Central memory CD4-positive, alpha-beta T cell (primary cell): ENCODE data around the gene CENPA.

Source experiments
- DNase-seq: peaks from one replicate; pipeline ENCODE4 v3.0.0; 2022

Gene CENPA

GRCh38 chr2:26763019-26763418 is 22.8 kb upstream of the CENPA start:
- no peak for DNase-seq

DNA sequence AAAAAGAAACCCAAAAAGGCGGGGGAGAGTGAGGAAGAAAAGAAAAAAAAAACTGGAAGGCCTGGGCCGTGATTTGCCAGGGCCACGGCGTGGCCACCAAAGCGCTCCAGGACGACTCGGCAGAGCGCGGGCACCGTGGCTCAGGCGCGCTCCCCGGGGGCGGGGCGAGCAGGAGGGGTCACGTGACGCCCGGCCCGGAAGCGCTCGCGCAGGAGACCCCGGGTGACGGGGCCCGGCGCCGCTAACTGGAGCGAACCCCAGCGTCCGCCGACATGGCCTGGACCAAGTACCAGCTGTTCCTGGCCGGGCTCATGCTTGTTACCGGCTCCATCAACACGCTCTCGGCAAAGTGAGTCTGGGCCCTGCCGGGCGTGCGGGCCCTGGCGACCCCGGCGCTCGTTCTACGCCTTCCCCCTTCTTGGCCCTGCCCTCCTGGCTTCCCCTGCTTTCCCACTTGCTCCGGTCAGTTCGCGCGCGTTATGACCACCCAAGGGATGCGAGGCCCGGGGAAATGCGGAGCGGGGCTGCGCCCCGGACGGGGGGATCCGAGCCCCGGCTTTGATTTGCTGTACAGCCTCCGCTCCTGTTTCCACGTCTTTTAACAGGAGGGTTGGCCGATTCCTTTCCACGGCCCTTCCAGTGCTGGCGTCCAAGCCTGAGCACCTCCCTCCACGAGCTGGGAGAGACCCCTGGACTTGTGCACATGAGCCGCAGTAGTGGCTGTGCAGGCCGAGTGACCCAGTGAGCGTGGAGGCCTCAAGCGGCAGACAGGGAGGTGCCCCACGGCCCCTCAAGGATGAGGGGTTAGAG is 21.6 kb upstream of the CENPA start, which contains the start of gene SLC35F6:
Gene SLC35F6 (plus strand): TSS at position 207 of the 810 bp plus-strand sequence. CDS start 66 bp downstream, at position 273.
- peak; percentile 79 for DNase-seq

GRCh38 chr2:26764906-26765305 is 20.9 kb upstream of the CENPA start:
- no peak for DNase-seq

DNA sequence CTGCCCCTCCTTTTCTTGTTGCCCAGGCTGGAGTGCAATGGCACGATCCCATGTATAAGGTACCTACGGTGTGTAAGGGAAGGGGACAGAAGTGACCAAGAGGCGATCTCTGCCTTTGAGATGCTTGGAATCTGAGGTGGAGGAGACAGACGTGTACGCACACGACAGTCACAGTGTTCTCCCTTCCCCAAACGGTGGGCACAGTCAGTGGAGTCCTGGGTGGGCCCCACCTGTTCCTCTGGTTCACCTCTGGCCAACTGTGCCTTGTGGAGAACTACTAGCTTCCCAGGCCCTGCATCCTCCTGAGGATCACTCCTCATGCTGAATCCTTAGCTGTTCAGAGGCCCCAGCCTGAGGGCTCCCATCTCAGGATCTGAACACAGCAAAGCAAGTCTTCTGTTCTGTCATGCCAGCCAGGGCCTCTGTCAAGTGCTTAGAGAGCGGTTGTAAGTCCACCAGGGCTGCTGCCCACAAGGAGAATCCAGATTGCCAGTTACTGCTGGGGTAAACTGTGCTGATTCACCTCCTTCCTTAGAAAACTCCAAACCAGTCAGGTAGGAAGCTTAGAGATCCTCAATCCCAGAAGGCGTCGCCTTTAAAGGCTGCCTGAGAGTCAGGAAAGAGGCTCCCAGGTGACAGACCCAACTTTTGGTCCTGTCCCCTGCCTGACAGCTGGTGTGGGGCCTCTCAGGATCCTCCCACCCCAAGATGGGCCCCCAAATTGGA is 20.2 kb upstream of the CENPA start:
- no peak for DNase-seq

DNA sequence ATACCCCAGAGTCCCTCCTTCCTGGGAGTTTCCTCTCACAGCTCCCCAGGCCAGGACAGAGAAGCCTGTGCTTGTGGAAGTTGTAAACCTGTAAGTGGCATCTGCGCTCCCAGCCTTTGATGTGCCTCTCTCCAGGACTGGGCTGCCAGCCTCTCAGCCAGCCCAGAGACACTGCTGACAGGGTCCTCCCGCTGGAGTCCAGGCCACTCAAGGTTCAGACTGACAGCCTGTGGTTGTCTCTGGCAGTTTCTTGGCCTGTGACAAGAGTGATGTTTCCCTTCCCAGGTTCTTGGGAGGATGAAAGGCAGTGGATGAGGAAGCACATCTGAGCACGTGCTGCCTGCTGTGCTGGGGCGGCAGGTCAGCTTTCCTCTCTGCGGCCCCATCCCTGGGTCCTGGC is 18.7 kb upstream of the CENPA start:
- DNase-seq, result no peak

GRCh38 chr2:26767894-26768487 is 17.9 kb upstream of the CENPA start:
- DNase-seq, result no peak

GRCh38 chr2:26768759-26769088 is 17.1 kb upstream of the CENPA start:
- DNase-seq, result no peak

GRCh38 chr2:26769089-26769761 is 16.6 kb upstream of the CENPA start:
- no peak for DNase-seq

DNA sequence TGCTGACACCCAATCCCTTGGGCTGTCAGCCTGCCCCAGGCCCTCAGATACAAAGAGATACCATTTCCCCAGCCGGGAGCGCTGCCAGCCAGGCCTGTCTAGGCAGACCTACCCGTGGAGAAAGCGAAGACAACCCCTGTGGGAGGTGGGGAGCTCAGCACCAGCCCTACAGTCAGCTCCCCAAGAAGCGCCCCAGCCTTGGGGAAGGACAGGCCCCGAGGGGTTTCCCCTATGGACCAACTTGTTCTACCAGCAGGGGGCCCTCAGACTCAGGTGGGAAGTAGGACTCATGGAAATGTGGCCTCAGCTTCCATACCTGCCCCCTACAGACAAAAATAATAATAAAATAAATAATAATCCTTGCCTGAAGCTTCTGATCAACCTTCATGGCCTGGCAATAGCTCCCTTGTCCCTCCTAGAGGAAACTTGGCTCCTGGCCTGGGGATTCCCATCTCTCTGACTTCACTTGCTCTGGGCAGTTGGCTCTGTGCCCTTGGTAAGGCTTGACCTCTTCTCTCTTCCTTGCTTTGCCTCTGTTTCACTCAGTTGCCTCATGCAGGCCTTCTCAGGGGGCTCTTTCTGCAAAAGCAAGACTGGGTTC is 14.8 kb upstream of the CENPA start:
- no peak for DNase-seq

DNA sequence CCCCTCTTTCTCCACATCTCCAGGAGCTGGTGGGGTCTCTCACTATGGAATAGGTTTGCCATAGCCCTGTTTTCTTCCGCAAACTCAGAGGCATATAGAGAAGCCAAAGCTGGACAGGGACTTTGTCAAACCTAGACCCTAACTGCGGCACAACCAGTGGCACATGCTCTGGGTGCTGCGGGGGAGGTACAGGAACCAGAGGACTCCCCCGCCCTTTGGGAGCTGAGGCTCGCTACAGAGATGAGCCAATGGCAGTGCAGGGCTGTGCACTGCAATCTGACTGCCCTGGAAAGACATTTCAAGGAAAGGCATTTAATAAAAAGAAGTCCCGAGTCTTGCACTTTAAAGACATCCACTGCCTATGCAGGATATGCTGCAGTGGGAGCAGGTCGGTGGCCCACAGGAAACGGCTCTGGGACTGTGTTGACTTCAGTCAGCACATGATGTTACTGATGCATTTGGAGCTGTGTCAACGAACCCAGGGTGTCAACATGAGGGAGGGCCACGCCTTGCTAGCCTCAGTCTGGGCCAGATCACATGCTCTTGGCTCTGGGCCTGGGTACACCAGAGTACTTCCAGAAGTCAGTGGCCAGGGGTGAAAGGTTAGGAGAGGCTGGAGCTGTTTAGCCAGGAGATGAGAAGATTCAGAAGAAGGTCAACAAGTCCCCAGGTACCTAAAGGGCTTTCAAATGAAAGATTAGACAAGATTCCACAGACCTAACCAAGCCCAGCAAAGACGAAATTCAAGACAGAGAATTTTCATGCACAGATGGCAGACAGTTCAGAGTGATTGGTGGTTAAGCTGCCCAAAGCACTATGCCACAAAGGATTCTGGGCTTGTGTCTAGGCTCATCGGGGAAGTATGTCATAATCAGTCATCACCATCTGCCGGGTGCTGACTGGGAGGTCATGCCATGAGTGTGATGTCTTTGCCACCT is 13.5 kb upstream of the CENPA start:
- peak; percentile 34 for DNase-seq

DNA sequence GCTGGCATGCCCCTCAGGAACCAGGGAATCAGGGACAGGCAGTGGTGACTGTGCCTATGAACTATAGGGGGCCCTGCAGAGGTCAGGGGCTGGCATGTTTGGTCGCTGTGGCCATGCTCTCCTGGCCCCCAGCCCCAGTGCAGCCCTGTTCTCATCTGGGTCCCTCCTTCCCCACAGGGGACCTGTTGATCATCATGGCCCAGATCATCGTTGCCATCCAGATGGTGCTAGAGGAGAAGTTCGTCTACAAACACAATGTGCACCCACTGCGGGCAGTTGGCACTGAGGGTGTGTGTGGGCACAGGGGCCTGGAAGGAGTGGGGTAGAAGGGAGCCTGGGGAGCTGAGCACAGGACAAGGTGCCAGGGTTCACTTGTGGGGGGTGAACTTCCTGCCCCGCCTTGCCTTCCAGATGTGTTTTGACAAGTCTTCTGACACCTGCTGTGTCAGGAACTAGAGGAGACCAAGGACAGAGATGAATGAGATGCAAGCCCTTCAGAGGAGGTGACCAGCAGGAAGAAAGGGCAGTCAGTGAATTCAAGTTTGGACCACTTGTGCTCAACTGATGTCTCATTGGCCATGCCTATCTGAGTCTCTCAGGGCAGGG is 9.6 kb upstream of the CENPA start:
- DNase-seq, result no peak

DNA sequence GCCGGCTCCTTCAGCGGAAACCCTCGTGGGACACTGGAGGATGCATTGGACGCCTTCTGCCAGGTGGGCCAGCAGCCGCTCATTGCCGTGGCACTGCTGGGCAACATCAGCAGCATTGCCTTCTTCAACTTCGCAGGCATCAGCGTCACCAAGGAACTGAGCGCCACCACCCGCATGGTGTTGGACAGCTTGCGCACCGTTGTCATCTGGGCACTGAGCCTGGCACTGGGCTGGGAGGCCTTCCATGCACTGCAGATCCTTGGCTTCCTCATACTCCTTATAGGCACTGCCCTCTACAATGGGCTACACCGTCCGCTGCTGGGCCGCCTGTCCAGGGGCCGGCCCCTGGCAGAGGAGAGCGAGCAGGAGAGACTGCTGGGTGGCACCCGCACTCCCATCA is 7.8 kb upstream of the CENPA start:
- no peak for DNase-seq

DNA sequence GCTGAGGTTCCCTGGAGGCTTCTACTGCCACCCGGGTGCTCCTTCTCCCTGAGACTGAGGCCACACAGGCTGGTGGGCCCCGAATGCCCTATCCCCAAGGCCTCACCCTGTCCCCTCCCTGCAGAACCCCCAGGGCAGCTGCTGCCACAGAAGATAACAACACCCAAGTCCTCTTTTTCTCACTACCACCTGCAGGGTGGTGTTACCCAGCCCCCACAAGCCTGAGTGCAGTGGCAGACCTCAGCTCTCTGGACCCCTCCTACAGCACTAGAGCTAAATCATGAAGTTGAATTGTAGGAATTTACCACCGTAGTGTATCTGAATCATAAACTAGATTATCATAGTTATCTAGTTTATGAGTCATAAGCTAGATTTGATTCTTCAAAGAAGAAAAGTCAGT is 7.3 kb upstream of the CENPA start:
- DNase-seq, result no peak

DNA sequence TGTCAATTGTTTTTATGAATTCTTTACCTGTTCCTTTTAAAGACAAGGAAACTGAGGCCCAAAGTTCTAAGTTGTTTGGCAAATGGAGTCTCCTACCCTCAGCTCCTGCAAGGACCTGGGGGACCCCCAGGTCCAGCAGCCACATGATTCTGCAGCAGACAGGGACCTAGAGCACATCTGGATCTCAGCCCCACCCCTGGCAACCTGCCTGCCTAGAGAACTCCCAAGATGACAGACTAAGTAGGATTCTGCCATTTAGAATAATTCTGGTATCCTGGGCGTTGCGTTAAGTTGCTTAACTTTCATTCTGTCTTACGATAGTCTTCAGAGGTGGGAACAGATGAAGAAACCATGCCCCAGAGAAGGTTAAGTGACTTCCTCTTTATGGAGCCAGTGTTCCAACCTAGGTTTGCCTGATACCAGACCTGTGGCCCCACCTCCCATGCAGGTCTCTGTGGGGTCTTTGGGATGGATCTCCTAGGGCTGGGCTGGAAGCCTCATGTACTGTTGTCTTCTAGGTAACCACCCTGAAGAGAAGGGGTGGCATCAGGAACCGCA is 5.6 kb upstream of the CENPA start:
- DNase-seq, result no peak

DNA sequence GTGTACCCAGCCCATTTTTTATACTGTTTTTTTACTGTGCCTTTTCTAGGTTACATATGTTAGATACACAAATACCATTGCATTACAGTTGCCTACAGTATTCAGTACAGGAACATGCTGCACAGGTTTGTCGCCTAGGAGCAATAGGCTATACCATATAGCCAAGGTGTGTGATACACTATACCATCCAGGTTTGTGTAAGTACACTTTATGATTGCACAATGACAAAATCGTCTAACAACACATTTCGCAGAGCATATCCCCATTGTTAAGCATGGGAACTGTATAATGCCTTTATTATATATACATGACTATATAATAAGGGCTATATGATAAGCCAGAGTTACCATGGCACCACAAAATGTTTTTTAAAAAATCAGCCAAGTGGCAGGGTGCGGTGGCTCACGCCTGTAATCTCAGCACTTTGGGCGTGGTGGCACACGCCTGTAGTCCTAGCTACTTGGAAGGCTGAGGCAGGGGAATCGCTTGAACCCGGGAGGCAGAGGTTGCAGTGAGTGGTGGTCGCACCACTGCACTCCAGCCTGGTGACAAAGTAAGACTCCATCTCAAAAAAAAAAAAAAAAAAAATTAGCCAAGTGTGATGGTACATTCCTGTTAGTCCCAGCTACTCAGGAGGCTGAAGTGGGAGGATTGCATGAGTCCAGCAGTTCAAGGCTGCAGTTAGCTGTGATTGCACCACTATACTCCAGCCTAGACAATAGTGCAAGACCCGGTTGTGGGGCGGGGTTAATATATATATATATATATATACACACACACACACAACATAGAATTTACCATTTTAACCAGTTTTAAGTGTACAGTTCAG is 2.8 kb upstream of the CENPA start:
- no peak for DNase-seq

- DNase-seq, result no peak
These were observed 1.2 kb upstream of the CENPA start for GRCh38 chr2:26784570-26785234.

DNA sequence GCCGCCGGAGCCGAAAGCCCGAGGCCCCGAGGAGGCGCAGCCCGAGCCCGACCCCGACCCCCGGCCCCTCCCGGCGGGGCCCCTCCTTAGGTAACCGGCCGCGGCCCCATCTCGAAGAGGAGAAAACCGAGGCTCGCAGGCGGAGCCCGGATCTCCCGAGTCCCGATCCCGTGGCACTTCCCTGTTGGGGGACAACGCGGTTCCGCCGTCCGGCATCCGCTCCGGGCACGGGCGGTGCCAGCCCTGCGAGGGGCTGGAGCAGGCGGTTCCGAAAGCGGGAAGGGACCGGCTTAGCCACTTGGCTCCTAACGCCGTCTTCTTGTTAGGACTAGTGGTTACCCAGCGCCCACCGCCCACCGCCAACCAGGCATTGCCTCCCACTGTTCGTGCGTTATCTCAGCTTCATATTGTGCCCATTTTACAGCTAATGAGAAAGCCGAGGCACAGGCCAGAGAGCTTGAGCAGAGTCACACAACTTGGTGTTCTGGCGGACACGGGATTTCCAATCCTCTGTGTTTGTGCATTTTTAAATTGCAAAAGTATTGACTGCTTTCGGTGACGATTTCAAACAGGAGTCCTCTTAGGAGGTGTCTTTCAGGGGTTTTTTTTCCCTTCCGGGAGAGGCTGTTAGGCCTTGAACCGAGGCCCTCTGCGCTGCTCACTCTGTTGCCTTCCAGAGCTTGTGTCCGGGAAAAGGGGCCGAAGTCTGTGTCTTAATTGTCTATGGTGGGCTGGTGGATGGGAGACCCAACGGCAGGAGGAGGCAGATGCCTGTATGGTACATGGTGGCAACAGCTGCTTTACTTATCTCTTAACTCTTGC is 562 bp downstream of the CENPA start:
- DNase-seq, result no peak

DNA sequence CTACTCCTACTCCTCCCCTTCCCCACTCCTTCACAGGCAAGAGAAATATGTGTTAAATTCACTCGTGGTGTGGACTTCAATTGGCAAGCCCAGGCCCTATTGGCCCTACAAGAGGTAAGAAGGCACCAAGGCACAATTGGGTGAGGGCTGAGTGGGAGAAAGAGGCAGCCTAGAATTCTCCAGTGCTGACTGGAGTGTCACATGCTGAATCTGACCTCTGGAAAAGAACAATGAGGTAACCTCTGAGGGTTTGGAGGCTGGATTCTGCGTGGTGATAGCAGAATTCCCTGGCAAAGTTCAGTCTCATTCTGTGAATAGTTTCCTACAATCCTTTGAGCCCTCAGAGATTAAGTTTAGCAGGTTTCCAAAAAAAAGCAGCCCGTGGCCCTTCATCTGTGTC is 6.9 kb downstream of the CENPA start:
- DNase-seq, result no peak

DNA sequence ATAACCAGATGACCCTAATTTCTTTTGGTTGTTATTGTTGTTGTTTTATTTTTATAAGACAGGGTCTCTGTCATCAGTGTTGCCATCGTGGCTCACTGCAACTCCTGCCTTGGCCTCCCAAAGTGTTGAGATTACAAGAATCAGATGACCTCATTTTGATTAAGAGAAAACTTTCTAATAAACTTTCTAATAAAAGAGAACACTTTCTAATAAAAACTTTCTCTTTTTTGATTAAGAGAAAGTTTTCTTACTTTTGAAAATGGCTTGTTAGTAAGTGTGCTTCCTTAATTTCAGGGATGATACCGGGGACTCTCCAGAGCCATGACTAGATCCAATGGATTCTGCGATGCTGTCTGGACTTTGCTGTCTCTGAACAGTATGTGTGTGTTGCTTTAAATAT is 7.7 kb downstream of the CENPA start:
- DNase-seq, result no peak
